Progenitor cell of endocrine pancreas (in vitro differentiated cells): ENCODE data around the gene ZNF407. TPM values are rescaled to one million over a fixed set of nuclear protein-coding genes. Genes with fewer than 3 reads are reported as not detected.

Source experiments
- DNase-seq: peaks from one replicate; pipeline ENCODE4 v3.0.0; 2021; ENCODE audit warnings: low spot score; ENCODE audit not compliant: unreplicated experiment
- H3K27ac Mint-ChIP-seq: 2 replicates; pipeline ENCODE4 v1.8.0; 2021; ENCODE audit warnings: mild to moderate bottlenecking, moderate library complexity, mixed read lengths
- H3K27me3 Mint-ChIP-seq: 2 replicates; pipeline ENCODE4 v1.8.0; 2021; ENCODE audit warnings: mixed read lengths
- H3K36me3 Mint-ChIP-seq: 2 replicates; pipeline ENCODE4 v1.8.0; 2022; ENCODE audit warnings: mixed read lengths; ENCODE audit not compliant: insufficient read depth
- H3K4me1 Mint-ChIP-seq: 2 replicates; pipeline ENCODE4 v1.8.0; 2021; ENCODE audit warnings: low read depth, mixed read lengths
- H3K4me3 Mint-ChIP-seq: 2 replicates; pipeline ENCODE4 v1.8.0; 2021; ENCODE audit warnings: low read depth, mild to moderate bottlenecking, moderate library complexity, mixed read lengths
- H3K9me3 Mint-ChIP-seq: 2 replicates; pipeline ENCODE4 v1.8.0; 2021; ENCODE audit warnings: low read depth, mixed read lengths
- total RNA-seq: library from RNA; stranded (reverse); gene quantifications from 2 replicates; pipeline ENCODE4 v1.2.1, GENCODE V29; 2021
- TF ChIP-seq, protein P1 (sequence below): fragments of 200-600 bp; sonication (generic); IDR thresholded peaks from one replicate; pipeline ENCODE4 v1.5.0; 2021; ENCODE audit warnings: antibody characterized with exemption, mild to moderate bottlenecking; ENCODE audit not compliant: unreplicated experiment

ZNF407 gene
- total RNA-seq, 1 donor from 2014 or later, result 18.1 TPM

DNA sequence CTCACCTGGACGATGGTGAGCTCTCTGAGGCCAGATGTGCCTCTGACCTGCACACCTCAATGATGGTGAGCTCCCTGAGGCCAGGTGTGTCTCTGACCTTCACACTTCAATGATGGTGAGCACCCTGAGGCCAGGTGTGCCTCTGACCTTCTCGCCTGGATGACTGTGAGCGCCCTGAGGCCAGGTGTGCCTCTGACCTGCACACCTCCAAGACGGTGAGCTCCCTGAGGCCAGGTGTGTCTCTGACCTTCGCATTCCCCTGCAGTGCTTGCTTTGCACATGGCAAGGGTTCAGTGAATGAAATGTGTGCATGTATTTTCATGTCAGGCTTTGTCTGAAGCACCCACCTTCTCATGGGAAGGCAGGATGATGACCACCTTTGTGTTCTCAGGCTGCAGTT is 515.8 kb downstream of the ZNF407 start:
- Mint-ChIP-seq H3K4me3 (no peak overlapping the region), H3K36me3 (no peaks in the 10 kb centered on the region), H3K9me3 (no peaks in the 10 kb centered on the region), H3K4me1 (no peaks in the 10 kb centered on the region), H3K27me3 (no peaks in the 10 kb centered on the region), H3K27ac (no peak overlapping the region)
- TF ChIP-seq, protein P1, sequence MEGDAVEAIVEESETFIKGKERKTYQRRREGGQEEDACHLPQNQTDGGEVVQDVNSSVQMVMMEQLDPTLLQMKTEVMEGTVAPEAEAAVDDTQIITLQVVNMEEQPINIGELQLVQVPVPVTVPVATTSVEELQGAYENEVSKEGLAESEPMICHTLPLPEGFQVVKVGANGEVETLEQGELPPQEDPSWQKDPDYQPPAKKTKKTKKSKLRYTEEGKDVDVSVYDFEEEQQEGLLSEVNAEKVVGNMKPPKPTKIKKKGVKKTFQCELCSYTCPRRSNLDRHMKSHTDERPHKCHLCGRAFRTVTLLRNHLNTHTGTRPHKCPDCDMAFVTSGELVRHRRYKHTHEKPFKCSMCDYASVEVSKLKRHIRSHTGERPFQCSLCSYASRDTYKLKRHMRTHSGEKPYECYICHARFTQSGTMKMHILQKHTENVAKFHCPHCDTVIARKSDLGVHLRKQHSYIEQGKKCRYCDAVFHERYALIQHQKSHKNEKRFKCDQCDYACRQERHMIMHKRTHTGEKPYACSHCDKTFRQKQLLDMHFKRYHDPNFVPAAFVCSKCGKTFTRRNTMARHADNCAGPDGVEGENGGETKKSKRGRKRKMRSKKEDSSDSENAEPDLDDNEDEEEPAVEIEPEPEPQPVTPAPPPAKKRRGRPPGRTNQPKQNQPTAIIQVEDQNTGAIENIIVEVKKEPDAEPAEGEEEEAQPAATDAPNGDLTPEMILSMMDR, result no peak
- DNase-seq, result no peak

DNA sequence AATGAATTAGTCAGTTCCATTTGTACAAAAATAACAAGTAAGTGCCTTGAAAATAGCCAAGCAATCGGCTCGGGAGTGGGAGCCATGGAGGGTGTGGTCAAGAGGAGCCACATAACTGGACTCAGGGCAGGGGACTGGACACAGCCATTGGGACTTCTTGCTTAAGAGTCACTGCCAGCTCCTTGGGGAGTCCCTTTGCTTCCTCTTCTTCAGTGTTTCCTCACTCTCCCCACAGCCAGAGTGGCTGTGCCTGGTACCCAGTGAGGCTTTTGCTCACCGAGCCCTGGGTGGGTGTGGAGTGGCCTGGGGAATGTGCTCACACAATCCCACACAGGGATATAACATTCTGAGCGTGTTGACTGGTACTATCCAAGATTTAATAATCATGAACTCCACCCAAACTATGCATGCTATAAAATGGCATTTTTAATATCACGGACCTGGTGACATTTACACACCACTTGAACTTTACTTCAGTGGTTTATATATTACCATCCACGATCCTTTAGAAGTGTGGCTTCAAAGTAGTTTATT is 516.6 kb downstream of the ZNF407 start:
- Mint-ChIP-seq H3K4me1 (no peaks in the 10 kb centered on the region), H3K36me3 (no peaks in the 10 kb centered on the region), H3K27ac (no peak overlapping the region), H3K9me3 (no peaks in the 10 kb centered on the region), H3K4me3 (no peak overlapping the region), H3K27me3 (no peaks in the 10 kb centered on the region)
- no peak for DNase-seq
- TF ChIP-seq, protein P1, result no peak

Other genes with a start within 250 kb of the ZNF407 start
- gene DIPK1C, start 140.6 kb upstream of the ZNF407 start, total RNA-seq, result not detected in 2 replicates
- gene CNDP2, start 101.5 kb upstream of the ZNF407 start, total RNA-seq, result 176 and 182 TPM in 2 replicates
- gene CNDP1, start 63.4 kb upstream of the ZNF407 start, total RNA-seq, result 0.29 and 0.38 TPM in 2 replicates